Activated CD8-positive, alpha-beta memory T cell treated with anti-CD3 and anti-CD28 coated beads, Interleukin-2, amount 50 U/mL, for 48 hours (primary cell): ENCODE results near the gene TTC28.

Experiments
- DNase-seq: peaks from one replicate; pipeline ENCODE4 v3.0.0-alpha.2; 2020

The TTC28 gene

DNA sequence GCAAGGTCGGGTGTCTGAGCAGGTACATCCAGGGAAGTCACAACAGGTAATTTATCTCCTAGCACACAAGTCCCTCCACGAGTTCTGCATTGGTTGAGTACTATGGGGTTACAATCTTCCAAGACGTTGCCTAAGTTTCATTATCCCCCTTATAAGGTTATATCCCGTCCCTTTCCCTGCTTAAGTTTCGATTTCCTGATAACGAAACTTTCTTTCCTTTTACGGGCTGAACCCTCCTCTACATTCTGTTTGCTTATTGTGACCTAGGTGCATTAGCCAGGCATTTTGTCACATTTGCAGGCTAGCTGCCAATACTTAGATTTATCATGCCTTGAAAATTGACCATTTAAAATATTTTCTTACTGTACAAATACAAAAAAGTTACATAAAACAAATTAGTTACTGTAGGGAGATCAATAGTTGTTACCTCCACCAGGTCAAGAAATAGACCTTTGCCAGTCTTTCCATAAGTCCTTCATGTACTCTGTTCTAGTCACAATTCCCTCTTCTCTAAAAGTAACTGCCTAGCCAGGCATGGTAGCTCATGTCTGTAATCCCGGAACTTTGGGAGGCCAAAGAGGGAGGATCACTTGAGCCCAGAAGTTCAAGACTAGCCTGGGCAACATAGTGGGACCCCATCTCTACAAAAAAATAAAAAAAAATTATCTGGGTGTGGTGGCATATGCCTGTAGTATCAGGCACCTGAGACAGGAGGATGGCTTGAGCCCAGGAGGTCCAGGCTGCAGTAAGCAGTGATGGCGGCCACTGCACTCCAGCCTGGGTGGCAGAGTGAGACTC, 746.3 kb downstream of the TTC28 start:
- no peak for DNase-seq

DNA sequence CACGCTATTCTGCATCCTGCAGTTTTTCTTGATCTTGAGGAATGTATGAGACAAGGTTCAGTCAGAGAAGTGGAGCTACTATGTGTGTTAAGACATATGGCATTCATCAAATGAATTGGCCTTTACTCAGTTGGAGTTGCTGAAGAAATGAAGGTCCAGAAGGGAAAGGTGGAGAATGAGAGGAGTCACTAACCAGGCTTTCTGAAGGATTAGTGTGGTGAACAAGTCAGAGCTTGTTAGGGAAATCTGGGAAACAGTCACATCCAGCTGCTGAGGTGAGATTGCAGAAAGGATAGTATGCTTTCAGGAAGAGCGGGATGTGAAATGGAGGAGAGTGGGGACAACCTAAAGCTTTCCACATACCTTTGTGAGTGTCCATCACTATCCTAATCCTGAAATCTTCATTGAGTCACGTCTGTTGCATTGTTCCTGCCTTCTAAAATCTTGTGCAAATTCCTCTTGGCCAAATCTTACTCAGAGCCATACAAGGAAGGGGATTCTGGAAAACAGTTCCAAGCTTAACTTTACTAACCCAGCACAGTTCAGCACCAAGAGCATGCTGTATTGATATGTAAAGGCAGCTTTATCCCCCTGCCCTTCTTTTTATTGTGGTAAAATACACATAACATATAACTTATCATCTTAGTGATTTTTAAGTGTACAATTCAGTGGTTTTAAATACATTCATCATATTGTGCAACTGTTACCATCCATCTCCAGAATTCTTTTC, 749.1 kb downstream of the TTC28 start:
- DNase-seq = no peak
